RWPE1 (cell line): Measurements from ENCODE around the gene SPHK2.
"Not testable (repeated sequence)": the region's sequence is repeated elsewhere in the genome, so short reads cannot be mapped to it uniquely, and the experiment has no call there.

Experiments used
- CTCF ChIA-PET: fragments of 350-600 bp; sonication (Branson Sonifier 250); formaldehyde crosslinking; extraction: SDS; loops from one replicate; lab custom pipeline; 2021; lab: Yijun Ruan, JAX
- POLR2A ChIA-PET: fragments of 400-600 bp; formaldehyde crosslinking; extraction: SDS; loops from one replicate; lab custom pipeline; 2020; ENCODE audit warnings: antibody characterized with exemption; ENCODE audit not compliant: low non-redundant PET; lab: Yijun Ruan, JAX
- DNase-seq: peaks from one replicate; pipeline ENCODE4 v3.0.0; 2012; ENCODE audit warnings: low spot score
- H3K27ac ChIP-seq: fragments of 450-650 bp; 2 replicates; pipeline ENCODE4 v1.5.1; 2017
- TF ChIP-seq, protein P1 (sequence below): fragments of 450-650 bp; conservative IDR thresholded peaks from 2 replicates; pipeline ENCODE4 v1.5.1; 2017; ENCODE audit warnings: low read depth, mild to moderate bottlenecking

Gene SPHK2

GRCh38 chr19:48674216-48674809 is 55.0 kb downstream of the SPHK2 start:
- CTCF ChIA-PET: interaction anchor here (0.5 to 1.2 kb wide), 3 partner anchors 29 to 65 kb away, joined by 3 to 5 read pairs (median 3); no protein-coding TSS in a partner anchor
- POLR2A ChIA-PET: no interaction called here
- DNase-seq: no peak
- TF ChIP-seq, protein P1, sequence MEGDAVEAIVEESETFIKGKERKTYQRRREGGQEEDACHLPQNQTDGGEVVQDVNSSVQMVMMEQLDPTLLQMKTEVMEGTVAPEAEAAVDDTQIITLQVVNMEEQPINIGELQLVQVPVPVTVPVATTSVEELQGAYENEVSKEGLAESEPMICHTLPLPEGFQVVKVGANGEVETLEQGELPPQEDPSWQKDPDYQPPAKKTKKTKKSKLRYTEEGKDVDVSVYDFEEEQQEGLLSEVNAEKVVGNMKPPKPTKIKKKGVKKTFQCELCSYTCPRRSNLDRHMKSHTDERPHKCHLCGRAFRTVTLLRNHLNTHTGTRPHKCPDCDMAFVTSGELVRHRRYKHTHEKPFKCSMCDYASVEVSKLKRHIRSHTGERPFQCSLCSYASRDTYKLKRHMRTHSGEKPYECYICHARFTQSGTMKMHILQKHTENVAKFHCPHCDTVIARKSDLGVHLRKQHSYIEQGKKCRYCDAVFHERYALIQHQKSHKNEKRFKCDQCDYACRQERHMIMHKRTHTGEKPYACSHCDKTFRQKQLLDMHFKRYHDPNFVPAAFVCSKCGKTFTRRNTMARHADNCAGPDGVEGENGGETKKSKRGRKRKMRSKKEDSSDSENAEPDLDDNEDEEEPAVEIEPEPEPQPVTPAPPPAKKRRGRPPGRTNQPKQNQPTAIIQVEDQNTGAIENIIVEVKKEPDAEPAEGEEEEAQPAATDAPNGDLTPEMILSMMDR: no peak
- no peak overlapping the region for H3K27ac ChIP-seq

GRCh38 chr19:48674921-48675824 is 55.9 kb downstream of the SPHK2 start:
- no peak overlapping the region for H3K27ac ChIP-seq
- ChIA-PET POLR2A (no interaction called here), CTCF (interaction anchor here (0.6 to 1.3 kb wide), 8 partner anchors 8 to 110 kb away, joined by 3 to 7 read pairs (median 4); no protein-coding TSS in a partner anchor)
- peak; percentile 85 for DNase-seq
- TF ChIP-seq, protein P1: peak; percentile 91

GRCh38 chr19:48676487-48676886 is 57.2 kb downstream of the SPHK2 start:
- ChIA-PET POLR2A (no interaction called here), CTCF (interaction anchor here (0.9 to 1.3 kb wide), 2 partner anchors 10 to 62 kb away, joined by 3 to 7 read pairs; no protein-coding TSS in a partner anchor)
- no peak overlapping the region for H3K27ac ChIP-seq

DNA sequence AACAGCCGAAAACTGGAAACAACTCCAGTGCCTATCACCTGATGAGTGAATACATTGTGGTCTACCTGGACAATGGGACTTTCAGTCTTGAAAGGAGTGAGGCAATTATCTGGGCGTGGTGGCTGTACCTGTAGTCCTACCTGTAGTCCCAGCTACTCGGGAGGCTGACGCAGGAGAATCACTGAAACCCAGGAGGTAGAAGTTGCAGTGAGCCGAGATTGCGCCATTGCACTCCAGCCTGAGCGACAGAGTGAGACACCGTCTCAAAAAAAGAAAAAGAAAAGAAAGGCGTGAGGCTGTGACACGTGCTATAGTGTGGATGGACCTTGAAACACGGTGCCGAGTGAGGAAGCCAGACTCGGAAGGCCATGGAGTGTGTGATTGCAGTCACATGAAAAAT is 57.6 kb downstream of the SPHK2 start:
- ChIA-PET POLR2A (no interaction called here), CTCF (no interaction called here)
- no peak overlapping the region for H3K27ac ChIP-seq
- DNase-seq: no peak
- TF ChIP-seq, protein P1: no peak

More at GRCh38 chr19:48676487-48676886, 57.2 kb downstream of the SPHK2 start:
- DNase-seq: no peak
- TF ChIP-seq, protein P1: no peak

DNA sequence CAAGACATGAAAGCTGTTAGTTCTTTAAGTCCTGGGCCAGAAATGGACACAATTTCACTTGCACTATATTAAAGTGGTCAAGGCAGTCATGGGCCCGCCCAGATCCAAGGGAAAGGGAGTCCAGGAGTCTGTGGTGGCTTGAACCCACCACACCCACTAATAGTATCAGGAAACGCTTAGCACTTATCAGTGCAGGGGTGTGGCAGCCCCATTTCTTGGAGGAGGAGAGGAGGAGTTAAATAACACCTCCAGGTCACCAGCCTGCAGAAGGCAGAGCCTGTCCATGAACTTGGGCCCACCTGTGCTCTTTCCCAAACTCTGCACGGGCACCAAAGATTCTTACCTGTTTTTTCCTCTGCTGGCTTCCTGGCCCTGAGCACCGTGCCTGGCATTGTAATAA is 58.9 kb downstream of the SPHK2 start:
- DNase-seq: no peak
- TF ChIP-seq, protein P1: no peak
- H3K27ac ChIP-seq: no peak overlapping the region
- ChIA-PET POLR2A (interaction anchor here (0.6 kb wide), 1 partner anchor 454 kb away, joined by 7 read pairs; no protein-coding TSS in a partner anchor), CTCF (interaction anchor here (1.1 kb wide), 1 partner anchor 60 kb away, joined by 4 read pairs; no protein-coding TSS in a partner anchor)

DNA sequence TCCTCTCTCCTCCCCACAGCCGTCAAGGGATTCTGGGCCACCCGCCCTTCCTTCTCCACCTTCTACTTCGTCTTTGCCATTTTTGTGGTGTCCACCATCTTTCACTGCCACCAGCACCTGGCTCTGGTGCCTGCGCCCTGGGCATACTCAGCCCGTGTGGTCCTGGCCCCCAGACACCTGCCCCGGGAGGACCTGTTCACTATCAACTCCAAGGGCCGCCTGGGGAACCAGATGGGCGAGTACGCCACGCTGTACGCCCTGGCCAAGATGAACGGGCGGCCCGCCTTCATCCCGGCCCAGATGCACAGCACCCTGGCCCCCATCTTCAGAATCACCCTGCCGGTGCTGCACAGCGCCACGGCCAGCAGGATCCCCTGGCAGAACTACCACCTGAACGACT is 60.7 kb downstream of the SPHK2 start:
- POLR2A ChIA-PET, DNase-seq, CTCF ChIA-PET, H3K27ac ChIP-seq: not testable (repeated sequence)
